K562 (cell line): ENCODE results near the gene RAB40AL. TPM values are rescaled to one million over a fixed set of nuclear protein-coding genes. Genes with fewer than 3 reads are reported as not detected.

ENCODE experiments used
- BMI1 ChIP-seq: fragments of 150-350 bp; IDR thresholded peaks from 2 replicates; pipeline ENCODE4 v1.6.1; 2014; ENCODE audit warnings: low read length
- CBX1 ChIP-seq: sonication (generic); IDR thresholded peaks from 2 replicates; pipeline ENCODE4 v1.6.1; 2016; ENCODE audit warnings: antibody characterized with exemption, low read depth, mild to moderate bottlenecking
- ELF2 ChIP-seq: fragments of 250-450 bp; sonication (Bioruptor Pico); IDR thresholded peaks from 2 replicates; pipeline ENCODE4 v1.5.0; 2021; ENCODE audit warnings: mild to moderate bottlenecking
- HMGN3 ChIP-seq: IDR thresholded peaks from 2 replicates; pipeline ENCODE4 v1.6.1; 2011; ENCODE audit warnings: borderline replicate concordance, low read depth, mild to moderate bottlenecking, mixed read lengths, low read length; ENCODE audit not compliant: insufficient read length; ENCODE audit errors: extremely low read depth
- JUNB ChIP-seq: fragments of 450-650 bp; formaldehyde crosslinking; conservative IDR thresholded peaks from 2 replicates; pipeline ENCODE4 v1.4.0; 2020; ENCODE audit warnings: mild to moderate bottlenecking
- polyA plus RNA-seq, 8 experiments: library from polyadenylated mRNA; depleted of rRNA in 4 of 8; stranded (reverse) in 5 of 8; unstranded in 3 of 8; fragments of >200 nt; fragmentation: Nextera tagmentation in 2 of 8; fragmentation: Illumina TruSeq in 1 of 8; extraction: Ambion mirVana in 2 of 8; extraction: Trizol in 1 of 8; gene quantifications; 2 replicates each; pipeline versions ENCODE4 v1.2.1 to v1.2.3, GENCODE V29; 2011 to 2014; ENCODE audit warnings: inconsistent platforms in 1 of 8, missing spikeins in 1 of 8
- total RNA-seq, 7 experiments: library from RNA; depleted of rRNA in 6 of 7; stranded (reverse); fragments of >200 nt in 6 of 7; fragmentation: Illumina TruSeq in 2 of 7; extraction: Trizol in 2 of 7; gene quantifications; 2 replicates each; pipeline versions ENCODE4 v1.2.1 to v1.2.3, GENCODE V29; 2011 to 2021; ENCODE audit warnings: low replicate concordance in 1 of 7
- TF ChIP-seq, protein P1 (sequence below): sonication (generic); formaldehyde crosslinking; IDR thresholded peaks from 2 replicates; pipeline ENCODE4 v1.8.0; 2023; ENCODE audit warnings: missing genetic modification reagents, mild to moderate bottlenecking, borderline replicate concordance
- TF ChIP-seq, protein P2 (sequence below): sonication (generic); formaldehyde crosslinking; IDR thresholded peaks from 2 replicates; pipeline ENCODE4 v1.8.1; 2023; ENCODE audit warnings: mild to moderate bottlenecking, missing genetic modification reagents
- TF ChIP-seq, protein P3 (sequence below): fragments of 250-450 bp; sonication (Bioruptor Pico); IDR thresholded peaks from 2 replicates; pipeline ENCODE4 v1.8.0; 2021; ENCODE audit warnings: borderline replicate concordance, mild to moderate bottlenecking, moderate library complexity; ENCODE audit not compliant: poor library complexity, severe bottlenecking
- TF ChIP-seq, protein P4 (sequence below): fragments of 250-450 bp; sonication (Bioruptor Pico); IDR thresholded peaks from 2 replicates; pipeline ENCODE4 v1.9.0; 2021; ENCODE audit warnings: mild to moderate bottlenecking, inconsistent platforms

RAB40AL gene
- total and polyA plus RNA-seq, 9 of the 15 experiments (the other 6 are each of a cell fraction or from before 2014, with no cell fraction given) = 0.13 to 0.44 (median 0.42) TPM; not detected in 4

DNA sequence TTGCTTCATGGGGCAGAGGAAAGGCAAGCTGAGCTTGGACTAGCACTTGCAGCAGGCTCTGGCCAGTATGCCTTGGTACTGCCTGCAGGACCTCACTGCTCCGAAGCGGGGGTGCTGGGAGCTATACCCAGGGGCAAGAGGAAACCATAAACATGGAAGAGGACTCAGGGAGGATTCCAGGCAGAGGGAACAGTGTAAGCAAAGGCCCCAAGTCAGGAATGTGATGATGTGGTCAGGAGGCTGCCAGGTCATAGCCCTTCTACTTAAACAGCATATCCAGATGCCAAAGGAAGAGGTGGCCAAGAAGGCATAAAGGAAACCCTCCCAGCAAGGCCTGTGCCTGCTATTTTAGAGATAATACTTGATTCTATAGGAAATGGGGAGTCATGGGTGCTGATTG, 31.1 kb downstream of the RAB40AL start (continued):
- TF ChIP-seq, protein P1, sequence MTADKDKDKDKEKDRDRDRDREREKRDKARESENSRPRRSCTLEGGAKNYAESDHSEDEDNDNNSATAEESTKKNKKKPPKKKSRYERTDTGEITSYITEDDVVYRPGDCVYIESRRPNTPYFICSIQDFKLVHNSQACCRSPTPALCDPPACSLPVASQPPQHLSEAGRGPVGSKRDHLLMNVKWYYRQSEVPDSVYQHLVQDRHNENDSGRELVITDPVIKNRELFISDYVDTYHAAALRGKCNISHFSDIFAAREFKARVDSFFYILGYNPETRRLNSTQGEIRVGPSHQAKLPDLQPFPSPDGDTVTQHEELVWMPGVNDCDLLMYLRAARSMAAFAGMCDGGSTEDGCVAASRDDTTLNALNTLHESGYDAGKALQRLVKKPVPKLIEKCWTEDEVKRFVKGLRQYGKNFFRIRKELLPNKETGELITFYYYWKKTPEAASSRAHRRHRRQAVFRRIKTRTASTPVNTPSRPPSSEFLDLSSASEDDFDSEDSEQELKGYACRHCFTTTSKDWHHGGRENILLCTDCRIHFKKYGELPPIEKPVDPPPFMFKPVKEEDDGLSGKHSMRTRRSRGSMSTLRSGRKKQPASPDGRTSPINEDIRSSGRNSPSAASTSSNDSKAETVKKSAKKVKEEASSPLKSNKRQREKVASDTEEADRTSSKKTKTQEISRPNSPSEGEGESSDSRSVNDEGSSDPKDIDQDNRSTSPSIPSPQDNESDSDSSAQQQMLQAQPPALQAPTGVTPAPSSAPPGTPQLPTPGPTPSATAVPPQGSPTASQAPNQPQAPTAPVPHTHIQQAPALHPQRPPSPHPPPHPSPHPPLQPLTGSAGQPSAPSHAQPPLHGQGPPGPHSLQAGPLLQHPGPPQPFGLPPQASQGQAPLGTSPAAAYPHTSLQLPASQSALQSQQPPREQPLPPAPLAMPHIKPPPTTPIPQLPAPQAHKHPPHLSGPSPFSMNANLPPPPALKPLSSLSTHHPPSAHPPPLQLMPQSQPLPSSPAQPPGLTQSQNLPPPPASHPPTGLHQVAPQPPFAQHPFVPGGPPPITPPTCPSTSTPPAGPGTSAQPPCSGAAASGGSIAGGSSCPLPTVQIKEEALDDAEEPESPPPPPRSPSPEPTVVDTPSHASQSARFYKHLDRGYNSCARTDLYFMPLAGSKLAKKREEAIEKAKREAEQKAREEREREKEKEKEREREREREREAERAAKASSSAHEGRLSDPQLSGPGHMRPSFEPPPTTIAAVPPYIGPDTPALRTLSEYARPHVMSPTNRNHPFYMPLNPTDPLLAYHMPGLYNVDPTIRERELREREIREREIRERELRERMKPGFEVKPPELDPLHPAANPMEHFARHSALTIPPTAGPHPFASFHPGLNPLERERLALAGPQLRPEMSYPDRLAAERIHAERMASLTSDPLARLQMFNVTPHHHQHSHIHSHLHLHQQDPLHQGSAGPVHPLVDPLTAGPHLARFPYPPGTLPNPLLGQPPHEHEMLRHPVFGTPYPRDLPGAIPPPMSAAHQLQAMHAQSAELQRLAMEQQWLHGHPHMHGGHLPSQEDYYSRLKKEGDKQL = no peak
- TF ChIP-seq, protein P2, sequence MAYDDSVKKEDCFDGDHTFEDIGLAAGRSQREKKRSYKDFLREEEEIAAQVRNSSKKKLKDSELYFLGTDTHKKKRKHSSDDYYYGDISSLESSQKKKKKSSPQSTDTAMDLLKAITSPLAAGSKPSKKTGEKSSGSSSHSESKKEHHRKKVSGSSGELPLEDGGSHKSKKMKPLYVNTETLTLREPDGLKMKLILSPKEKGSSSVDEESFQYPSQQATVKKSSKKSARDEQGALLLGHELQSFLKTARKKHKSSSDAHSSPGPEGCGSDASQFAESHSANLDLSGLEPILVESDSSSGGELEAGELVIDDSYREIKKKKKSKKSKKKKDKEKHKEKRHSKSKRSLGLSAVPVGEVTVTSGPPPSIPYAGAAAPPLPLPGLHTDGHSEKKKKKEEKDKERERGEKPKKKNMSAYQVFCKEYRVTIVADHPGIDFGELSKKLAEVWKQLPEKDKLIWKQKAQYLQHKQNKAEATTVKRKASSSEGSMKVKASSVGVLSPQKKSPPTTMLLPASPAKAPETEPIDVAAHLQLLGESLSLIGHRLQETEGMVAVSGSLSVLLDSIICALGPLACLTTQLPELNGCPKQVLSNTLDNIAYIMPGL = no peak
- TF ChIP-seq CBX1 = no peak
- TF ChIP-seq JUNB = no peak
- TF ChIP-seq, protein P3, sequence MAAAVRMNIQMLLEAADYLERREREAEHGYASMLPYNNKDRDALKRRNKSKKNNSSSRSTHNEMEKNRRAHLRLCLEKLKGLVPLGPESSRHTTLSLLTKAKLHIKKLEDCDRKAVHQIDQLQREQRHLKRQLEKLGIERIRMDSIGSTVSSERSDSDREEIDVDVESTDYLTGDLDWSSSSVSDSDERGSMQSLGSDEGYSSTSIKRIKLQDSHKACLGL (CRISPR knock-in tag) = no peak
- no peak for TF ChIP-seq HMGN3
- TF ChIP-seq BMI1 = no peak
- no peak for TF ChIP-seq ELF2 (CRISPR knock-in tag)
- TF ChIP-seq, protein P4, sequence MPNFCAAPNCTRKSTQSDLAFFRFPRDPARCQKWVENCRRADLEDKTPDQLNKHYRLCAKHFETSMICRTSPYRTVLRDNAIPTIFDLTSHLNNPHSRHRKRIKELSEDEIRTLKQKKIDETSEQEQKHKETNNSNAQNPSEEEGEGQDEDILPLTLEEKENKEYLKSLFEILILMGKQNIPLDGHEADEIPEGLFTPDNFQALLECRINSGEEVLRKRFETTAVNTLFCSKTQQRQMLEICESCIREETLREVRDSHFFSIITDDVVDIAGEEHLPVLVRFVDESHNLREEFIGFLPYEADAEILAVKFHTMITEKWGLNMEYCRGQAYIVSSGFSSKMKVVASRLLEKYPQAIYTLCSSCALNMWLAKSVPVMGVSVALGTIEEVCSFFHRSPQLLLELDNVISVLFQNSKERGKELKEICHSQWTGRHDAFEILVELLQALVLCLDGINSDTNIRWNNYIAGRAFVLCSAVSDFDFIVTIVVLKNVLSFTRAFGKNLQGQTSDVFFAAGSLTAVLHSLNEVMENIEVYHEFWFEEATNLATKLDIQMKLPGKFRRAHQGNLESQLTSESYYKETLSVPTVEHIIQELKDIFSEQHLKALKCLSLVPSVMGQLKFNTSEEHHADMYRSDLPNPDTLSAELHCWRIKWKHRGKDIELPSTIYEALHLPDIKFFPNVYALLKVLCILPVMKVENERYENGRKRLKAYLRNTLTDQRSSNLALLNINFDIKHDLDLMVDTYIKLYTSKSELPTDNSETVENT = no peak
